Fibroblast of skin of back (primary cell): ENCODE data around the gene COMMD7.
A peak's percentile ranks its signal among the peaks of the same experiment; 100 is the strongest.
"Not testable (repeated sequence)": the region's sequence is repeated elsewhere in the genome, so short reads cannot be mapped to it uniquely, and the experiment has no call there.

Experiments used
- DNase-seq: peaks from one replicate; pipeline ENCODE4 v3.0.0-alpha.2; 2013

COMMD7 gene

GRCh38 chr20:32728435-32728834 is 14.8 kb downstream of the COMMD7 start:
- not testable (repeated sequence) for DNase-seq

GRCh38 chr20:32727683-32728082 is 15.6 kb downstream of the COMMD7 start:
- DNase-seq = peak; percentile 58

GRCh38 chr20:32718749-32719348 is 24.4 kb downstream of the COMMD7 start:
- DNase-seq = no peak

- no peak for DNase-seq
Measured at GRCh38 chr20:32711346-32711745, 31.9 kb downstream of the COMMD7 start.

DNA sequence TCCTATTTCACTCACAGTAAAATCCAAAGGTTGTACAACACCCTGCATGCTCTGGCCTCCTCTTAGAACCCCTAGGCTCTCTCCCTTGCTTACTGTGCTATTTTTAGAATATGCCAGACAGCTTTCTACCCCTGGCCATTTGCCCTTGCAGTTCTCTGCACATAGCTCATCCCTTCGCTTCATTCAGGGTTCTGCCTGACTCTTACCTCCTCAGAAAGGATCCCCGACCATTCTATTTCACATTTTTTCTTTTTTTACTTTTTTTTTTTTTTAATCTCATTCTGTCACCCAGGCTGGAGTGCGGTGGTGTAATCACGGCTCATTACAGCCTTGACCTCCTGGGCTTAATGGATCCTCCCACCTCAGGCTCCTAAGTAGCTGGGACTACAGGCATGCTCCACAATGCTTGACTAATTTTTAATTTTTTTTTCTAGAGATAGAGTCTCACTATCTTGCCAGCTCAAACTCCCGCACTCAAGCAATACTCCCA is 33.6 kb downstream of the COMMD7 start:
- peak; percentile 31 for DNase-seq

- not testable (repeated sequence) for DNase-seq
Measured at GRCh38 chr20:32709029-32709631, 34.1 kb downstream of the COMMD7 start.

- DNase-seq = peak; percentile 82
Measured at GRCh38 chr20:32707691-32708581, 35.3 kb downstream of the COMMD7 start.

DNA sequence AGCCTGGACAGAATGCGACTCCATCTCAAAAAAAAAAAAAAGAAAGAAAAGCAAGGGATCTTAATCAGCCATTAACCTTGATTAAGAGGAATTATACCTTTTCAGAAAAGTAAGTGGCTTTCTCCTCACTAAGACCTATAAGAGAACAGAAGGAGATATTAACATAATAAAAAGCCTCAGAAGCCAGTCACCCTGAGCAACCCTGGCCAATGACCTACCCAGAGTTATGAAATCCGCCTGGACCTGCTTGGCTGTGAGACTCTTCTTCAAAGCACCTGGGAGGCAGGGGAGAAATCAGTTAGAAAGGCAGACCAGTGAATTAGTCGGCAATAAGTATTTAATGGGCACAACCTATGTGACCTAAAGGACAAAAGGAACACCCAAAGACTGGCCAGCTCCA is 36.8 kb downstream of the COMMD7 start:
- no peak for DNase-seq

DNA sequence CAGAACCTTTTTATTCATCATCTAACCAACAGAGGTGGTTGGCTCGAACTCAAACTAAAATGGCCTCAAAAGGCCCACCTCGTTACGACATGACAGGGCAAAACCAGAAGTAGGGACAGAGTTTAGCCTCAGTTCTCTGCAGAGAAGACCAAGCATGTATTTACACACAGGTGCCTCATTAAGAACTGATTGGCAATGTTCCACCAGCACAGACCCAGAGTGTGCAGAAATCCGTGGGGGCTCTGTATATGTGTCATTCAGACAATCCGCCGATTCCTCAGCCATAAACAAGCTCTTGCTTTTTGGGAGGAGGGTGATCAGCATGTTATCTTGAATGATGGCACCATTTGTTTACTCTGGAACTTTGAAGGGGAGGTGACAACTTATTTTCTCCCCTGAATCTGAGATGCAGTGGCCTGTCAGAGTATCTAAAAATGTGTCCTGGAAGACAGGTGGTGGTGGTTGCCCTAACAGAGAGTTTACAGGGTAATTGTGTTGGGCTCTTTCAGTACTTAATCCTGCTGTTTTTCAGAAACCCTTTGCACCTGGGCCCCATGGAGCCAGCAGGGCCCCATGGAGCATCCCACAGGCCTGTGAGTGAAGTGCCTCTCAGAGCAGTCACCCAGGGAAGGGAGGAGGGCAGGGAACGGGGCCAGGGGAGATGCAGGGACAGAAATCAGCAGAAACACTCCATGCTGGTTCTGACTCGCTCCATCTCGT is 40.4 kb downstream of the COMMD7 start:
- no peak for DNase-seq

DNA sequence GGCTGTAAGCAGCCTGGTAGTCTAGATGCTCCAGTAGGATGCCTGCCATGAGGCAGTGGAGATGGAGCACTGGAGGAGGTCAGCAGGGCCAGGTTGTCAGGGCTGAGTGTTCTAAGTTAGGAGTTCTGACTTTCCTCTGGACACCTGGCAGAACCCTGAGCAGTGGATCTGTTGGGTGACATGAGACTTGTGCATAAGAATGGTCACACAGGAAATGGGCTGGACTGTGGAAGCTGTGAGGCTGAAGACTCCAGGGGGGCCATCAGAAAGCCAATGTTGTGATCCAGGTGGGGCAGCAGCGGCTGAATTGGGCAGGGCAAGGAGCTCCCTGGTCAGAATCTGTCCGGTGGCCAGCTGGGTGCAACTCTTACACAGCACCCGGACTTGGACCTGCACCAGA is 45.7 kb downstream of the COMMD7 start:
- no peak for DNase-seq

- DNase-seq = no peak
Measured at GRCh38 chr20:32695089-32695488, 48.2 kb downstream of the COMMD7 start.

DNA sequence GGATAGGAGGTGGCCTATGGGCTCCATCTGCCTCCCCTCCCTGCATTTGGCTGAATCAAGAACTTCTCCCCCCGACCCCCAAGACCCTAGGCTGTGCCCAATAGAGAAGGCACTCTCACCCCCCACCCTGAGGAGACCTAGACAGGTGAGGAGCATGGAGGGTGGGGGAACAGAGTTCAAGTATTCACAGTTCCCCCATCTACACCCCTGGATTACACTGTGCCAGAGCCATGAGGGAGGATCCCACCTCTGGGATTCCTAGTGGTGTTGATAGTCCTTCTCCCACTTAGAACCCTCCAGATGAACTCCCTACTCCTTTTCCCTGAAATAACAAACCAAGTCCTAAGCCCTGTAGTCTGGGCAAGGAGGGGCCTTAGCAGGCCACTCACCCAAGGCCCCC is 54.3 kb downstream of the COMMD7 start:
- not testable (repeated sequence) for DNase-seq

- DNase-seq = no peak
Measured at GRCh38 chr20:32687180-32687532, 56.1 kb downstream of the COMMD7 start.

DNA sequence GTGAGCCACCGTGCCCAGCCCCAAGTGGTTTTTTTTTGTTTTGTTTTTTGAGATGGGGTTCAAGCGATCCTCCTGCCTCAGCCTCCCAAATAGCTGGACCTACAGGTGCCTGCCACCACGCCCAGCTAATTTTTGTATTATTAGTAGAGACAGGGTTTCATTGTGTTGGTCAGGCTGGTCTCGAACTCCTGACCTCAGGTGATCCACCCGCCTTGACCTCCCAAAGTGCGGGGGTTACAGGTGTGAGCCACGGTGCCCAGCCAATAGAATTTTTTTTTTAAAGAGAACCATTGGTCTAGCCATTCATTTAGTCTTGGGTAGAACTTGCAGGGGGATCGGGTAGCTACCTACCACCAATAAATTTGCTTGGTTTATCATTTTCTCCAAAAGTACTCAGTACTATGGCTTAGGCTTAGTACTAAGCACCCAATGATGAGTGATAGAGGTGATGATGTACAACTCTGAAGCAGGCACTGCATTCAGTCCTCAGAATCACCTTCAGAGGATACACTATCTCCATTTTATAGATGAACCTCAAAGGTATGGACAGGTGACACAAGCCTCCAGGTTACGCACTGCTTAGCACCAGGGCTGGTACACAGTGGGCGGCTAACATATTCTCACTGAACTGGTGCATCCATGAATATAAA is 56.6 kb downstream of the COMMD7 start:
- DNase-seq = no peak

DNA sequence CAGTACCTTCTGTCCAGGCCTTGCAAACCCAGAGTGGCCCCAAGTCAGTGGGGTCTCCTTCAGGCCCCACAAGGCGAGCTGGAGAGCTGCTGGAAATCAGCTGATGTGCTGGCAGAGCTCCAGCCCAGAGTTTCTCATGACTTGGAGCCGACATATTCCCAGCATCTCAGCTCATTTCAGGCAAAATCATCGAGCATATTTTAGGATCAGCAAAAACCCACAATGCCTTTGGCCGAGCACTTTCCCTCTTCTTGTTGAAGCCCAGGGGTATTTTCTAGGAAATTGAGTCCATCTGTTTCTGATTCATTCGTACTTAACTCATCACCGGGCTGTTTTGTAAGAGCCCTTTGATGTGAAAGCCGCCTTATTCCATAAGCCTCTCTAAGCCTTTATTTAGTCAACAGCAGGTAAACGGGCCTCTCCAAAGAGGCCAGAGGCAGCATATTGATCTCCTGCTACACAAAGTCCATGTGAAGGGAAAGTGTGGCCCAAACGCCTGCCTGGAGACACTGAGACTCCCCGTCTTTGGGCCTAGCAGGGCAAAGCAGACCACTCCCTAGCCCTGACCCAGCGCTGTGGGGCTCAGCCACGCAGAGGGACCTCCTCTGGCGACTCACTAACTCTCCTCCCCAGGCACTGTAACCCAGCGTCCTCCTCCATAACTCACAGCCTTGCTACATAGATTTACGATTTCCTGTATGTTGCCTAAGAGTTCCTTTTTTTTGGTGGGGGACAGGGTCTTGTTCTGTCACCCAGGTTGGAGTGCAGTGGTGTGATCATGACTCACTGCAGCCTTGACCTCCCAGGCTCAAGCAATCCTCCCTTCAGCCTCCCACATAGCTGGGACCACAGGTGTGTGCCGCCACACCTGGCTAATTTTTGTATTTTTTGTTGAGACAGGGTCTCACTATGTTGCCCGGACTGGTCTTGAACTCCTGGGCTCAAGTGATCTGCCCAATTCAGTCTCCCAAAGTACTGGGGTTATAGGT is 57.4 kb downstream of the COMMD7 start:
- DNase-seq = peak; percentile 81

DNA sequence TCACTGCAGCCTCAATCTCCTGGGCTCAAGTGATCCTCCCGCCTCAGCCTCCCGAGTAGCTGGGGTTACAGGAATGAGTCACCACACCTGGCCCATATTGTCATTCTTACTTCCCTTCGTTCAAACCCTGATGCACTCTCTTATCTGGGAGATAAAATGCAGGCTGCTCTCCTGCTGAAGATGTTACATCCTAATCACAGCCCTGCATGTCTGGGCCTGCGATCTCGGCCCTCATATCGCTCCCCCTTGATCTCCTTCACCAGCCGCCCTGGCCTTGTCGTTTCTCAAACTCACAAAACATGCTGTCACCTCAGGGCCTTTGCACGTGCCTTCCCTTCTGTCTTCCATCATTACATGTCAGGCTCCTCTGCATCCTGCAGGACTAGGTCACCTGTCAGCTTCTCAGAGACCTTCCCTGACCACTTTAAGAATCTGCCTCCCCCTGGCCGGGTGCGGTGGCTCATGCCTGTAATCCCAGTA is 60.7 kb downstream of the COMMD7 start:
- DNase-seq = no peak

DNA sequence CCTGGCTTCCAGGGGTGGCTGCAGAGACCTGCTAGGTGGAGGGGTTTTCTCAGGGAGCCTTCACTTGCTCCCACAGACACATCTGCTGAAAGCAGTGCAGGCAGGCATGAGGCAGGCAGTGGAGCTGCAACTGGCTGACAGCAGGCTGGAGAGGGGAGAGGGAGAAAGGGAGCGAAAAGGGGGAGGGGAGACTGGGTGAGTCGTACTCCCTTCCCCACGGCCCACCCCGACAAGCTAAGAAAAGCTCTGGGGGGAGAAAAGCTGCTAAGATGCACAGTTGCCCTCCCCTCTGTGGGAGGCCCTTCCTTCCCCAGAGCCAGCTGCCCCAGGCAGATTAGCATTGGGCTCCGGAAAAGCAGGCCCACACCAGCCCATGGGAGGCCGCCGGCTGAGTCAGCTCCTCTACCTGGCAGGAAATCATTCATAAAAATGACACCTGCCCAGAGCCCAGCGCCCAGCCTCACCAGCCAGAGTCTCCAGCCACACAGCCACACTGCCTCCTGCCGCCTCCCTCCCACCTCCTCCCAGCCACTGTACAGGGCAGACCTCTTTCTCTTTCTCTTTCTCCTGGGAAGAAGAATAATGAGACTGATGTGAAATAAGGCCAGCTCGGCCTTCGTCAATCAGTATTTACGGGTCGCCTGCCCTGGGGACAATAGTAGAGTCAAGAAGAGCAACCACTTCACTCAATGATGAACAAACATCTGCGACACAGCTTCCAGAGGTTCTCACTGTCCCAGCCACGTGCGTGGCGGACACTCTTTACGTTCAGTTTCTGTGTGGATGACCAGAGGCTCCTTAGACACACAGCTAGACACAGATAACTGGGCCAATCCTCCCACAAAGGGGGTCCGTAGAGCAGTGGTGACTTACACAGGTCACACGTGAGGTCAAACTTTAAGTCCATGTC is 61.8 kb downstream of the COMMD7 start:
- DNase-seq = peak; percentile 33

DNA sequence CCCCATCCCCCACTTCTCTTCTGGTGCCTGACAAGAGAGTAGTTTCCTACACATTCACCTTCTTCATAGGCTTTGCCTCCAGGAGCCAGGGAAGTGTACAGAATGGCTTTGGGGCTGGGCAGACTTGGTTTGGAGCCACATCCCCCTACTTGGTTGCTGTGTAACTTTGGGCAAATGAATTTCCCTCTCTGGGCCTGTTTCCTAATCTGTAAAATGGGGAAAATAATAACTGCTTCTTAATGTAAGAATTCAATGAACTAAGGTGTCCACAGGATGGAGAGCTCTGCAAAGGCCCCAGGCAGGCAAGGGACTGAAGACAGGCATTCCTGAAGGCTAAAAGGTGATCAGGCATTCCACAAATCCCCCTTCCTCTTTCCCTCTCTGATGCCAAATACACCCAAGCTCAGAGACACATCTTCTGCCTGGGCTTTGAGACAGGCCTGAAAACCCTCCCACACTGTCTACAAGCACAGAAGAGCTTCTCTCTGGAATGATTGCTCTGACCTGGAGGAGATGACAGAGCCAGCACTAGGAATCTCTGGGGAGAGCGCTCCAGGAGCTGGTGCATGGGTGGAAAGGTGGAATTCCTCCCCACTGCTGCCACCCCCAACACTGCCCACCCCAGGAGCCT is 62.6 kb downstream of the COMMD7 start:
- DNase-seq = no peak

DNA sequence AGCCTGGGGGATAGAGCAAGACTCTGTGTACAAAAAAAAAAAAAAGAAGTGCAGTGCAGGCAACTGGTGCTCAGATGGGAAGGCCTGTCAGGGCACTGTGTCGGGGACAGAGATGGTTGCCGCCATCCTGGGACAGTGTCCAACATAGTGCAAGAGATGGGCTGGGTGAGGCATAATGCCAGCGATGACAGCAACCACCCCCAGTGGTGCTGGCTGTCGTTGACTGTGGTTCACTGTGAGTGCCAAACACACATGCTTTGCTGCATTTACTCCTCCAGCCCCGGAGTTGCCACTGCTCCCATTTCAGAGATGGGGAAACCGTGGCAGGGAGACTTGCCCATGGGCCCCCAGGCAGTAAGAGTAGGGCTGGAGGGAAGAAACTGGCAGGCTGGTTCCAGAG is 64.3 kb downstream of the COMMD7 start:
- peak; percentile 62 for DNase-seq
